Glomerular endothelial cell (primary cell): ENCODE results near the gene TBC1D19. TPM values are rescaled to one million over a fixed set of nuclear protein-coding genes. Genes with fewer than 3 reads are reported as not detected.
"Not testable (repeated sequence)": the region's sequence is repeated elsewhere in the genome, so short reads cannot be mapped to it uniquely, and the experiment has no call there.

Experiments used
- DNase-seq: peaks from one replicate; pipeline ENCODE4 v3.0.0-alpha.2; 2011; ENCODE audit warnings: low read depth, low spot score; ENCODE audit errors: extremely low read depth
- total RNA-seq: library from RNA; depleted of rRNA; stranded (reverse); fragments of >200 nt; gene quantifications from 2 replicates; pipeline ENCODE4 v1.2.3, GENCODE V29; 2015

The TBC1D19 gene
- total RNA-seq, 1 donor from 2014 or later = 14.6 TPM

DNA sequence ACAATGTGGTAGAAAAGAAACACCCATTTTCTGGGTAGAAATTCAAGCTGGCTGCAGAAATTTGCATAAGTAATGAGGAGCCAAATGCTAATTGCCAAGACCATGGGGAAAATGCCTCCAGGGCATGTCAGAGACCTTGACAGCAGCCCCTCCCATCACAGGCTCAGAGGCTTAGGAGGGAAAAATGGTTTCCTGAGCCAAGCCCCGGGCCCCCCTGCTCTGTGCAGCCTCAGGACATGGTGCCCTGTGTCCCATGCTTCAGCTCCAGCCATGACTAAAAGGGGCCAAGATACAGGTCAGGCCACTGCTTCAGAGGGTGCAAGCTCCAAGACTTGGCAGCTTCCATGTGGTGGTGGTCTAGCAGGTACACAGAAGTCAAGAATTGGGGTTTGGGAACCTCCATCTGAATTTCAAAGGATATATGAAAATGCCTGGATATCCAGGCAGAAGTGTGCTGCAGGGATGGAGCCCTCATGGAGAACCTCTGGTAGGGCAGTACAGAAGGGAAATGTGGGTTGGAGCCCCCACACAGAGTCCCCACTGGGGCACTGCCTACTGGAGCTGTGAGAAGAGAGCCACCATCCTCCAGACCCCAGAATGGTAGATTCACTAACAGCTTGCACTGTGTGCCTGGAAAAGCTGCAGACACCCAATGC, 95.3 kb downstream of the TBC1D19 start:
- not testable (repeated sequence) for DNase-seq

DNA sequence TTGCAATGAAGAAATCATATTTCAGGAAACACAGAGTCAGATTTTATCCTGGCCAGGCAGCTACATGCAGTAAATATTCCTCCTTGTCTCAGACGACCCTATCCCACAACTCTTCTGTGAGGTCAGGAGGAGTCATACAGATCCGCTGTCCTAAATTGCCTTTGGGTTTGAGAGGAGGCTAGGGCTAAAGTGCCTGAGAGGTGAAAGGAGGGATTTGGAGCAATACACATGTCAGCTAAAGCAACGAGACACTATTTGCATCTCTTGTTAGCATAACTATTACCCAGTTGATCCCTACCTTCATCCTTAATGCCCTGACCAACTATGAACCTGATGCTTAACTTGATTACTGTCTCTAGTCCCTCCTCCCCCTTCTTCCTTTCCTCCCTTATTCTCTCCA, 98.6 kb downstream of the TBC1D19 start:
- no peak for DNase-seq

DNA sequence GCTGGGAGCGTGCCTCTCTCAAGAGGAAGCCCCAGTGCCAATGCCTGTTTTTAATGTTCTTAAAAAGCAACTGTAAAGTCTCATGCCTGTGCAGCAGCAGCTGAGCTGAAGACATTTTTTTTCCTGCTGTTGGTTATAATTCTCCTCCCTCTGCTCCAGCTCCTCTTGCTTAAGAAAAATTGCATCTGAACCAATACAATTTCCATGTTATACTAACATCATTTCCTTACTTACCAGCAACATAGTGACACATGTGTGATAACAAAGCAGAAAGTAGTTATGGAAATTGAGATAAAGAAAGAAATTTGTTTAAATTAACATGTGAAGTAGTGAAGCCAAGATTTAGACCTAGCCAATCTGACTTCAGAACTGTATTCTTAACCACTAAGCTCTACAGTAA, 101.4 kb downstream of the TBC1D19 start:
- DNase-seq = no peak

DNA sequence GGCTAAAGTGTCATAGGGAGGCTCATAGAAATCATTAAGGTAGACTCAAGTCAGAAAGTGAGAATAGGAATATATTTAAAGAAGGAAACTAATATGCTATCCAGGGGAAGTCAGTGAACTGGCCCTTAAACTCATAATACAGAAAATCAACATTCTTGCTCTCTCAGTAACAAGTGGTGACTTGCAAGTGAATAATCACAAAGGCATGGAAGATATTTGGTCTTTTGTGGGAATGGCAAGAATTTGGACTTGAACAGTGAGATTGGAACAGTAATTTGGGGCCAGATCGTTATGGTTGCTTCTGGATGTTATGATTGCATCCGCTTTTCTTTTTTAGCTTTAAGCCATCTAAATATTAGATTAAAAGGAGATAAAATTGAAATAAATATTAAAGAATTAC, 103.8 kb downstream of the TBC1D19 start:
- no peak for DNase-seq

DNA sequence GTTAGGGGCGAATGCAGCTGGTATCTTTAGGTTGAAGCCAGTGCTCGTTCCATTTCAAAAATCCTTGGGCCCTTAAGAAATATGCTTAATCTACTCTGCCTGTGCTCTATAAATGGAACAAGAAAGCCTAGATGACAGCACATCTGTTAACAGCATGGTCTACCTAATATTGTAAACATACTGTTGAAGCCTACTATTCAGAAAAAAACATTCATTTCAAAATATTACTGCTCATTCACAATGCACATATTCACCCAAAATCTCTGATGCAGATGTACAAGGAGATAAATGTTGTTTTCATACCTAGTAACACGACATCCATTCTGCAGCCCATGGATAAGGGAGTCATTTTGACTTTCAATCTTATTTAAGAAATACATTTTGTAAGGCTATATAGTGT, 106.6 kb downstream of the TBC1D19 start:
- DNase-seq = no peak

DNA sequence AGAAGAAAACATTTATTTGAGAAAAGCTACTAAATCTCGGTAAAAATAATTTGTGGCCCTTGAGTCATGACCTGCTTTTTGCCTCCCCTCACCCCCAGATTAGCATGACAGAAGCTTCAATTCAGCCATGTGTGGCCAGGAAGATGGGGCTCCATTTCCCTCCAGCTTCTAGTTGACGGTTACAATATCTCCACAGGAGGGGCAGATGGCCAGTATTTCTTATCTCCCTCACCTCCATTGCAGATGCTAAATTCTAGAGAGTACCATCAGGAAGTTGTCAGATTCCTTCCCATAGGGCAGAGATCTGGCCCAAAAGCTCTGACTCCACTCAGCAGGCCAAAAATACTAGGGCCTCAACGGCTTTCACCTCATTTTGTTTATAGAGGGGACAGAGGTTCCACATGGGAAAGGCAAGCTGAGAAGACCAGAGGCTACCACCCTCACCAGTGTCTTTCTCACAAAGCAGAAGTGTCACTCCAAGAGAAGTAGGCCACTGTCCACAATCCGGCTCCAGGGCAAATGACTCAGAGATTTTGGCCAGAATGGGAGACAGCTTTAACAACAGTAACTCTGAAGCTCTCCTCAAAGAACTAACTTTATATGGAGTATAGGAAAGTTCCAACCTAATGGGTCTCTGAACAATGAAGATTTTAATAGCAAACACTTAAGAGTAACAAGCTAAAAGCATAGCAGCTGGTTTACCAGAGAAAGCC, 108.3 kb downstream of the TBC1D19 start:
- DNase-seq = no peak

DNA sequence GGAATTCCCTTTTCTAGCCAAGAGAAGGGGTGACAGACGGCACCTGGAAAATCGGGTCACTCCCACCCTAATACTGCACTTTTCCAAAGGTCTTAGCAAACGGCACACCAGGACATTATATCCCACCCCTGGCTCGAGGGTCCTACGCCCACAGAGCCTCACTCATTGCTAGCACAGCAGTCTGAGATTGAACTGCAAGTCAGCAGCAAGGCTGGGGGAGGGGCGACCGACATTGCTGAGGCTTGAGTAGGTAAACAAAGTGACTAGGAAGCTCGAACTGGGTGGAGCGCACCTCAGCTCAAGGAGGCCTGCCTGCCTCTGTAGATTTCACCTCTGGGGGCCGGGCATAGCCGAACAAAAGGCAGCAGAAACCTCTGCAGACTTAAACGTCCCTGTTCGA, 110.2 kb downstream of the TBC1D19 start:
- DNase-seq = not testable (repeated sequence)

DNA sequence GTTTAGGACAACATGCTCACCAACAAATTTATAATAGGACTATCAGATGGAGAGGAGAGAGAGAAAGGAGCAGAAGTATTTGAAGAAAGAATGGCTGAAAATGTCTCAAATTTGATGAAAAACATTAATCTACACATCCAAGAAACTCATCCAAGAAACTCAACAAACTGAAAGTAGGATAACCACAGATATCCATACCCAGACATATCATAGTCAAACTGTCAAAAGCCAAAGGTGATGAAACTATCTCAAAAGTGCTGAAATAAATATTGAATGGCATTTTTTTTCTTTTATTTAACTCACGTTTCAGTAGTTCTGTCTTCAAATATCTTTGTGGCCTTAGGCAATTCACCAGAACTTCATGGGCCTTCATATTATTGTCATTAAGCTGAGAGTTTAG, 116.2 kb downstream of the TBC1D19 start:
- DNase-seq = no peak

DNA sequence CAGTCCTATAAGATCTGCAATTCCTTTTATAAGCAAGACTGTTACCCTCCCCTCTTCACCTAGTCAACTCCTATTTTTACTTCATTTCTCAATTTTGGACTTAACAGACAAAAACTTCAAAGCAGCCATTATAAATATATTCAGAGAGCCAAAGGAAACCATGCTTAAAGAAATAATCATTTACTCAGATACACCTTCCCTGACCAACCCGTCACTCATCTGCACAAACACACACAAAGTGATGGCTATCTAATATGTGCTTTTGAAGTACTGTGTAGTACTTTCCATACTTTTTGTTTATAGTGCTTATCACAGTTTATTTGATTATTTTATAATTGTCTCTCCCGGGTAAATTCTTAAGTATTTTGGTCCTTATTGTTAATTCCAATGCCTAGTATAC, 117.2 kb downstream of the TBC1D19 start:
- DNase-seq = no peak

DNA sequence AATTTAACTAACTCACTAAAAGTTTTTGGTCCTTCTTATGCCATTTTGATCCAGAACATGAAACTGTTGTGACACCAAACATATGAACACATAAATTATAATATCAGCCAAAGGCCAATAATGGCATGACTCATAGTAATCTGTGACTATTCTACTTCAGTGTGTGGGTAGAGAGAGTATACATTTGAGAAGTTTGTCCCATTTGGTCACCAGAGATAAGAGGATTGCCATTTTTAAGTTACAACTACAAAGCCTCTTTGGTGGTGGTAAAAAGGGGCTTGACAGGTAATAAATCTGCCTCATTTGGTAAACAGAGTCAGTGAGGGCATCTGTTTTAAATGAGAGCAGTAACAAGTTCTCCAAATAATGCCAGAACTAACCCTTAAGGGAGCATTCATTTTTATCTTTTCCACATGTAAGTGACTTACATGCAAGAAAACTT, 117.9 kb downstream of the TBC1D19 start:
- no peak for DNase-seq

DNA sequence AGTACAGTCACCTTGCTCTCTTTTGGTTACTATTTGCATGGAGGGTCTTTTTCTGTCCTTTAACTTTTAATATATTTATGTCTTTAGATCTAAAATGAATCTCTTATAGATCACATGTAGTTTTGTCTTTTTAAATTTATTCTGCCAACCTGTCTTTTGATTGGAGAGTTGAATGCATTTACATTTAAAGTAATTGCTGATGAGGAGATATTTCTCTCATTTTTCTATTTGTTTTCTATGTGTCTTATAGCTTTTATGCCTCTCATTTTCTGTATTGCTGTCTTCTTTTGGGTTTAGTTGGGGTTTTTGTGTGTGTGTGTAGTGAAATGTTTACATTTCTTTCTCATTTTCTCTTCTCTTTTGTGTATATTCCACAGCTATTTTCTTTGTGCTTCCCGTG, 123.5 kb downstream of the TBC1D19 start:
- DNase-seq = no peak

DNA sequence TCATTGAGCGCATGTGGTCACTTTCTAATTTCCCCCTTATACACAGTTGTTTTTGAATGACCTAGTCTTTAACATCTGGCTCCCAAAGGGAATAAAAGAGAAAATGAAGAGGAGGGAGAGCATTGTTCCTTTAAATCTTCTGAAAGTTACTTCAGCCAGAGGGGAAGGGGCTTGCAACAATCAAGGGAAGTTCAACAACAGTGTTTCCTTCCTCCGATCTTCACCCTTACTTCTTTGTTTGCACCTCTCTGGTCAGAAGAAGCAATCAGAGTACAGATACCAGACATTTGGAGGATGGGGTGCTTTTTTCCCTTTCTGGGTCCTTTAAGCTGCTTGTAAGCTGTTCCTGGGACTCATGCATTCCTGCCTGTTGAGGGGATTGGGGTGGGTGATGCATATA, 125.4 kb downstream of the TBC1D19 start:
- DNase-seq = no peak

DNA sequence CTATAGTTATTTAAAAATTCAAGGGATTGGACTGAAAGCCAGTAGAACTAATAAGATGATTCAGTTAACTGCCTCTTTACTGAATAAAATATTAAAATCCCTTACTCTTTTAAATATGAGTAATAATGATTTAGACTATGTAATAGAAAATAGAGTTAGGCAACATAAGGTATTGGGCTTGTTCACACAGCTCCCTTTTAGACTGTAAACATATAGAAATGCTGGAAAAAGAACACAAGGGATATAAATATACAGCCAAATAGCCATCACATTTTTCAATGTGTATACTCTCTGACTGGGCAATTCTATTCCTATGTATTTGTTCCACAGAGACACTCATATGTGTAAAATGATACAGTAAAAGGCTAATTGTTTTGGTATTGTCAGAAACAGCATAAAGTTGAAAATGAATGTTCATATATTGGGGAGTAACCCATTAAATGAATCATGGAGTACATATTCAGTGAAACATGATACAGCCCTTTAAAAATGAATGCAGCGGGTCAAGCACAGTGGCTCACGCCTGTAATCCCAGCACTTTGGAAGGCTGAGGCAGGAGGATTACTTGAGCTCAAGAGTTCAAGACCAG, 129.8 kb downstream of the TBC1D19 start:
- no peak for DNase-seq

DNA sequence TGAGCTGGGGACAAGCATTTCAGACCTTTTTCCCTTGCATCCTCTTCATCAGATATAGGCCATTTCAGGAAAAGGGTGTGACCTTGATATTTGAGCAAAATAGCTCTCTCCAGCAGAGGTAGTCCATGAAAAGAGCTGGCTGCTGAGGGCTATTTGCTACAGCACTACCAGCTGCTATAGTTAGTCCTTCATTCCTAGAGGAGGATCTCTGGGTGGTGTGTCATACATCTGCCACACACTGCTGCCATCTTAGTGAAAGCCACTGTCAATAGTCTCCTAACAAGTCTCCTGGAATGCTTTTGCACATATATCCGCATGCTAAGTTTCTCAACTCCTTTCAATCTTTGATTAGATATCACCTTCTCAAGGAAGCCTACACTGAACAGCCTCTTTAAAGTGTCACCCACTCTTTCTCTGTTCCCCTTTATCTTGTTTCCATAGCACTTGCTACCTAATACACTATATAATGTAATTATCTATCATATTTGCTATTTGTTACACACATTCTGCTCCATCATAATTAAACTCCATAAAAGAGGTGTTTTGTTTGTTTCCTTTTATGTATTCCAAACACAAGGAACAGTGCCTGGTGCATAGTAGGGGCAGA, 131.9 kb downstream of the TBC1D19 start:
- DNase-seq = no peak

DNA sequence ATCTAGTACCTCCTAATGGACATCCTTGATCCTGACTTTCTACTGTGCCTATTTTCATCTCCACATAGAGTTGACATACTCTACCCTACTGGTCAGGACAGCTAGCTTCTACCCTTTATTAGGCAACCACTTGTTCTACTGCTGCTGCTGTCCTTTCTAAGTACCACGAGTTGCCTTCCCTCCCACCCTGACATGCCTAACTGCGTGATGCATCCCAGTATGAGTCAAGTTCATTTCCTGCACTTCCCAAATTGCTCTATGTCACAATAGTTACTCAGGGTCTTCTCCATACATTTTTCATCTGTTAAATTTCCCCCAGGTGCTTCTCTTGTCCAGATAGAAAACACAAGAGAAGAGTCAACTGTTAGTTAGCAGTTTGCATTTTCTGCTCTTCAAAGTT, 133.4 kb downstream of the TBC1D19 start:
- DNase-seq = no peak

DNA sequence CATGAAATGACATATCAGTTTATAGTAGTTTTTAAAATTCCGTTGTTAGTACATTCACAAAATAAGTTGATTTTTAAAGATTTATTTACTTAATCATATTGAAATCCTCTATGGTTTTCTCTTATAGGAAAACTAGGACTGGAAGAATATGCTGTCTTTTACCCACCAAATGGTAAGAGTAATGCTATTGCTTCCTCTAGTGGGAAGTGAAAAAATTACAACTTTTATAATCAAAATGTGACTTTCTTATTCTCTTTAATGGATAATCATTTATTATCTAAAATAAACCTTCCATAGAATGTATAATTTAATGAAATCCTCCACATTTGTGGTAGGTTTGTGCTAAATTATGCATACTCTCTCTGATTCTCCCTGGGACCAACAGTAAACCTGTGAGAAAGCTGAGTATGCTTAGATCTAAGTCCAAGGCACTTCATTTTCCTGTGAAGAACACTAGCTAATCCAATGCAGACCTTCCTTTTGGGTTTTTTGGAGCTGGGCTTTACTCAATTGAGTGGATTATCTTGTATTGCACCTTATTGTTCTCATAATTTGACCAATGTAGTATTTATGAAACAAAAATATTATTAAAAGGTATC, 136.2 kb downstream of the TBC1D19 start:
- no peak for DNase-seq

DNA sequence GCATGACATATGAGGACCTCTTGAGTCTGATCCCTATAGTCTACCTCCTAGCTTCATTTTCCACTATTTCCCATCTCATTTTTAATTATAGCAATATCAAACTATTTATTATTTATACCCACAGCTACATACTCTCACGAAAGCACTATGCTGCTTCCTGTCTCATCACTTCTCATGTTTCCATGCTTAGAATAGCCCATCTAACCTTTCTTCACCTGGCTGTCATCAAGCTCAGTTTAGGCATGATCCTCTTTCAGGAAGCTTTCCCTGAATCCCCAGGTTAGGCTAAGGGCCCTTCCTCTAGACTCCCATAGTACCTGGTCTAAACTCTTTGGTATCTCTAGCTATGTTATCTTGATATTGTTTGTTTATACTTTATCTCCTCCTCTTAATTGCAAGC, 137.8 kb downstream of the TBC1D19 start:
- no peak for DNase-seq

DNA sequence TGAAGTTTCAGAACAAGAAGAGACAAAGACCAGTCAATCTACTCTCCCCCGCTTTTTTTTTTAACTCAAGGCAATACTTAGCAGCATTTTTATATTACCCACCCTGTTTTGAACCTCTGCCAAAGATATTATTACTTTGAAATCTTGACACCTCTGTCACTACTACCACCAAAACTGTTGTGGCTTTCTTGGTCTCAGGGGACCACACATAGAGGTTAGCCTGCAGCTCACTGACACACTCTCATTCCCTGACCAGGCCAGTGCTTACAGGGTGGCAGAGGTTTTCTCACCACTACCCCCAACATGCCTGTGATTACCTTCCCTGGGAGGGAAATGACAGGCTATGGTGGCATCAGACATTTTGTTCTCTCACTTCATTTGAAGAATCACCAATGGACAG, 139.3 kb downstream of the TBC1D19 start:
- DNase-seq = no peak

DNA sequence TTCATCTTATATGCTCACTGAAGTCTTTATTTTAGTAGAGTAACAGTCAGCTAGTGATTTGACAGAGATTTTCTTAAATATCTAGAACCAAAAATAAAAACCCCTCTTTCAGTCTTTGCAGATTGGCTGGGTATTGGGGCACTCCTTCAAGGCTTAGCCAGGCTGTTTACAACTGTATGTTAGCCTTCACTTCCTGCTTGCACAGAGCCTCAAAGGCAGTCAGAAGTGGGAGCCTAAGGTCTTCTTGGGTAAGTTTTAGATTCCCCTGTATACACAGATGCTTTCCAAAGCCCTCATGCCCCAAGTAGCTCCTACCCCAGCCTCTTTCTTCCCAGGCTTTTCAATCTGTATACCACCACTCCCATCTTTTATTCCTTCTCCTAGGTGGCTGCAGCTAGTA, 140.7 kb downstream of the TBC1D19 start:
- no peak for DNase-seq

DNA sequence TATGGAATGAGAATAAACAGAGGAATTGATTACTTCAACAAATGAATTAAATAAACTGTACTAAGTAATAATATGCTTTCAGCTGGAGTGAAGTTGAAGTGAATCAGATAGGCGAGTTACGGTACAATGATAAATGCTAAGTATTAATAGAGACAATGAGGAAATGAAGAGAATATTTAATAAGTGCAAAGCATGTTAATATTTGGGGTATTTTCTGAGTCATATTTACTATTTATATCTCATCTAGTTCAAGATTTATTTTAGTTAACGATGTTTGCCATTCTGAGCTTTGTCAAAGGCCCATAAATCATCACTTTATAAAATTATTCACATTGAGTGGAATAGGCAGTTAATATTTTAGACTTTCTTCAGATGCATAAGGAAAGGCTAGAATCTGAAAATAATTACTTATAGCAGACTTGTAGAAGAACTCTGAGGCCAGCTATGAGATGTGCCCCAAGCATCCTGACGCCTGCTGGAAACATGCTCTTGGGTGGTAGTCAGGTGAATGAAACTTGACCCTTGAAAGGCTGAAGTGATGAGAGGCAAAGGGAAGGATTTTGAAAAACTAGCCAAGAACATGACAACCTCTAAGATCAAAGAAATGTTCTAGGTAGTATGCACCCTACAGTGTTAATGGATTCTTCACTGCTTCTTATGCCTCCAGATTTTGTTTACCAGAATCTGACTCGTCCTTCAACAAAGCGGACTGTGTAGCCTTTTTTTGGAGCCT, 142.9 kb downstream of the TBC1D19 start:
- no peak for DNase-seq

DNA sequence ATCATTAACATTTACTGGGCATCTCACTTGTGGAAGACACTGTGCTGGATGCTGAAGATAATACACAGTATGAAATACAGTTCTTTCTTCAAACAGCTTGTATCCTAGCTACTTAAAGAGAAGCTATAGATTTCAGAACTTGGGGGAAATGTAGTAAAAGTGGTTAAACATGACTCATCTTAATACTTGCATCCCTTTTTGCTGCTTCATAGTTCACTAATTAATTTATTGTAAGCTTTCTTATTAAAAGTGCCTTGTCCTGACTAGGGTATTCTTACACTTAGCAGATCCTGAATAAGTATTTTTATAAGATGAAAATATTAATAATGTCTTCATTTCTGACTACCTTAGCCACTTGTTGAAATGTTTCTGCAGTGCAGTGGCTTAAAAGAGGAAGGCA, 144.0 kb downstream of the TBC1D19 start:
- DNase-seq = no peak
